ENCODE data around the gene IL10RB.

- TF ChIP-seq CTCF (IDR thresholded peaks at IDR 0.05; ENCODE audit: poor library complexity) (no peak), EZH2 (IDR thresholded peaks at IDR 0.05; ENCODE audit: borderline replicate concordance) (no peak), EZH2phosphoT487 (IDR thresholded peaks at IDR 0.05; ENCODE audit: low read depth, severe bottlenecking, unreplicated experiment) (no peak)
Measured at GRCh38 chr21:33286076-33286475, 19.9 kb downstream of the IL10RB start.

Measured in hepatocyte (in vitro differentiated cells).